Measurements from ENCODE around the gene WDR19. TPM values are rescaled to one million over a fixed set of nuclear protein-coding genes. Genes with fewer than 3 reads are reported as not detected.

Gene WDR19
- total RNA-seq, 2 donors from 2014 or later, result 46.6 to 66.0 TPM

DNA sequence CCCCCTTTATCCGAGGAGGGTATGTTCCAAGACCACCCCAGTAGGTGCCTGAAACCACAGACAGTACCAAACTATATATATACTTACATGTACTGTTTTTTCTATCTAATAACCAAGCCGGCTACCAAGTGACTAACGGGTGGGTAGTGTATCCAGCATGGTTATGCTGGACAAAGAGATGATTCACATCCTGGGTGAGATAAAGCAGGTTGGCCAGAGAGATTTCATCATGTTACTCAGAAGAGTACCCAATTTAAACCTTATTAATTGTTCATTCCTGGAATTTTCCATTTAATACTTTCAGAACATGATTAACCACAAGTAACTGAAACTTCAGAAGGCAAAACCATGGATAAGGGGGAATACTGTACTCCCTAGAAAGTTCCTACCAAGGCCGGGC is 137.3 kb downstream of the WDR19 start:
- Histone ChIP-seq H3K4me1 (ENCODE audit: control insufficient read depth in 1 of 2, low read depth in 2 of 2) (peaks cover 0 to 7% of the 10 kb centered on the region in 2 donors), H3K4me3 (no peak overlapping the region), H3K27me3 (replicated peaks; ENCODE audit: insufficient read depth) (no peaks in the 10 kb centered on the region), H3K36me3 (no peaks in the 10 kb centered on the region), H3K27ac (no peak overlapping the region), H3K9me3 (no peaks in the 10 kb centered on the region)
- DNase-seq (ENCODE audit: low spot score) (no peak), ATAC-seq (ENCODE audit: insufficient number of reproducible peaks, low FRiP score, low read depth) (no peak)
- TF ChIP-seq, protein P1, sequence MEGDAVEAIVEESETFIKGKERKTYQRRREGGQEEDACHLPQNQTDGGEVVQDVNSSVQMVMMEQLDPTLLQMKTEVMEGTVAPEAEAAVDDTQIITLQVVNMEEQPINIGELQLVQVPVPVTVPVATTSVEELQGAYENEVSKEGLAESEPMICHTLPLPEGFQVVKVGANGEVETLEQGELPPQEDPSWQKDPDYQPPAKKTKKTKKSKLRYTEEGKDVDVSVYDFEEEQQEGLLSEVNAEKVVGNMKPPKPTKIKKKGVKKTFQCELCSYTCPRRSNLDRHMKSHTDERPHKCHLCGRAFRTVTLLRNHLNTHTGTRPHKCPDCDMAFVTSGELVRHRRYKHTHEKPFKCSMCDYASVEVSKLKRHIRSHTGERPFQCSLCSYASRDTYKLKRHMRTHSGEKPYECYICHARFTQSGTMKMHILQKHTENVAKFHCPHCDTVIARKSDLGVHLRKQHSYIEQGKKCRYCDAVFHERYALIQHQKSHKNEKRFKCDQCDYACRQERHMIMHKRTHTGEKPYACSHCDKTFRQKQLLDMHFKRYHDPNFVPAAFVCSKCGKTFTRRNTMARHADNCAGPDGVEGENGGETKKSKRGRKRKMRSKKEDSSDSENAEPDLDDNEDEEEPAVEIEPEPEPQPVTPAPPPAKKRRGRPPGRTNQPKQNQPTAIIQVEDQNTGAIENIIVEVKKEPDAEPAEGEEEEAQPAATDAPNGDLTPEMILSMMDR (IDR thresholded peaks at IDR 0.05), result no peak

- DNase-seq (ENCODE audit: low spot score) (no peak), ATAC-seq (ENCODE audit: insufficient number of reproducible peaks, low FRiP score, low read depth) (no peak)
- H3K27me3 ChIP-seq (replicated peaks; ENCODE audit: insufficient read depth), result no peaks in the 10 kb centered on the region
- peaks cover 0 to 7% of the 10 kb centered on the region in 2 donors for H3K4me1 ChIP-seq (ENCODE audit: control insufficient read depth in 1 of 2, low read depth in 2 of 2)
- TF ChIP-seq, protein P1 (IDR thresholded peaks at IDR 0.05), result no peak
- H3K27ac ChIP-seq, result no peak overlapping the region
- H3K4me3 ChIP-seq, result no peak overlapping the region
- H3K9me3 ChIP-seq, result no peaks in the 10 kb centered on the region
- H3K36me3 ChIP-seq, result no peaks in the 10 kb centered on the region
These were observed 138.2 kb downstream of the WDR19 start for GRCh38 chr4:39320381-39321115.

DNA sequence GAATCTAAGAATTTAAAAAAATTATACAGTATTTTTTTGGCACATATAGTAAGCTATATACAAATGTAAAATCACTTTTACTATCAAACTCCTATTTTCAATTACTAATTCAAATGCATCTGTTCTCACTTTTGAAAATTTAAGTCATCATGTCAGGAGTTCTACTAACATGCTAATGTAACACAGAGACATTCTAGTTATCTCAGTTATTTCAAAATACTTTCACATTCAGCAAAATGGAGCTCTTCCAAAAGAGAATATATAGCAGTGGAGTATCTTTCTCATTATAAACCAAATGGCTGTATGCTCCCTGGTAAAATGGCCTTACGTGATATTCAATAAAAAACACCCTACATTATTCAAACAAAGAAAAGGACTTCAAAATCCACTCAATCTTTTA is 141.5 kb downstream of the WDR19 start:
- H3K27ac ChIP-seq, result no peak overlapping the region
- H3K27me3 ChIP-seq (replicated peaks; ENCODE audit: insufficient read depth), result no peaks in the 10 kb centered on the region
- DNase-seq (ENCODE audit: low spot score) (no peak), ATAC-seq (ENCODE audit: insufficient number of reproducible peaks, low FRiP score, low read depth) (no peak)
- no peak overlapping the region for H3K4me3 ChIP-seq
- no peaks in the 10 kb centered on the region for H3K9me3 ChIP-seq
- TF ChIP-seq, protein P1 (IDR thresholded peaks at IDR 0.05), result no peak
- no peaks in the 10 kb centered on the region for H3K36me3 ChIP-seq
- peaks cover 0 to 7% of the 10 kb centered on the region in 2 donors for H3K4me1 ChIP-seq (ENCODE audit: control insufficient read depth in 1 of 2, low read depth in 2 of 2)

DNA sequence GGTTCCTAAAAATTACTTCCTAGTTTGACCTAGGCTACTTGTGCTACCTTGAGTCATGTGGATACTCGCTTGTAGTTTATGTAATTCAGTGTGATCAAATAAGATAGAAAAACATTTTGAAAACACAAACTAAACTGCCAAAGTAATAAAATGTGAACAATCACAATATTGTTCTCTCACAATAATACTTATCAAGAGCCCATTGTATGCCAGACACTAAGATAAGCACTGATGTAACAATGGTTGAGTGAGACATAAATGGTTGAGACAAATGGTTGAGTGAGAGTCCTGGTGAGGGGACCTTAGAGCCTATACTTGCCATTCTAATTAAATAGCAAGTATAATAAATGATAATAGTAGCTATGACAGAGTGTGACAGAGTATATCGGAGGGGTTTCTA is 142.1 kb downstream of the WDR19 start:
- no peak overlapping the region for H3K4me3 ChIP-seq
- no peak for DNase-seq (ENCODE audit: low spot score)
- no peaks in the 10 kb centered on the region for H3K27me3 ChIP-seq (replicated peaks; ENCODE audit: insufficient read depth)
- TF ChIP-seq, protein P1 (IDR thresholded peaks at IDR 0.05), result no peak
- ATAC-seq (ENCODE audit: insufficient number of reproducible peaks, low FRiP score, low read depth), result no peak
- no peaks in the 10 kb centered on the region for H3K9me3 ChIP-seq
- no peak overlapping the region for H3K27ac ChIP-seq
- peaks cover 0 to 7% of the 10 kb centered on the region in 2 donors for H3K4me1 ChIP-seq (ENCODE audit: control insufficient read depth in 1 of 2, low read depth in 2 of 2)
- no peaks in the 10 kb centered on the region for H3K36me3 ChIP-seq

- Histone ChIP-seq H3K27me3 (replicated peaks; ENCODE audit: insufficient read depth) (no peaks in the 10 kb centered on the region), H3K4me3 (no peak overlapping the region), H3K9me3 (no peaks in the 10 kb centered on the region), H3K36me3 (no peaks in the 10 kb centered on the region), H3K4me1 (ENCODE audit: control insufficient read depth in 1 of 2, low read depth in 2 of 2) (peaks cover 0 to 7% of the 10 kb centered on the region in 2 donors), H3K27ac (no peak overlapping the region)
- no peak for DNase-seq (ENCODE audit: low spot score)
- TF ChIP-seq, protein P1 (IDR thresholded peaks at IDR 0.05), result no peak
- ATAC-seq (ENCODE audit: insufficient number of reproducible peaks, low FRiP score, low read depth), result no peak
These were observed 142.7 kb downstream of the WDR19 start for GRCh38 chr4:39324897-39325613.

Data from thoracic aorta (tissue), 2 donors.